Hindlimb muscle (tissue), 1 donor: ENCODE data around the gene ETFDH. TPM values are rescaled to one million over a fixed set of nuclear protein-coding genes. Genes with fewer than 3 reads are reported as not detected.
"Not testable (repeated sequence)": the region's sequence is repeated elsewhere in the genome, so short reads cannot be mapped to it uniquely, and the experiment has no call there.

Experiments used
- DNase-seq: peaks from one replicate; pipeline ENCODE4 v3.0.0-alpha.2; 2013
- polyA plus RNA-seq: library from polyadenylated mRNA; unstranded; fragments of 120-200 nt; gene quantifications from one replicate; pipeline ENCODE4 v1.2.1, GENCODE V29; 2013; ENCODE audit not compliant: insufficient read length

Gene ETFDH
- polyA plus RNA-seq: 17.6 TPM

DNA sequence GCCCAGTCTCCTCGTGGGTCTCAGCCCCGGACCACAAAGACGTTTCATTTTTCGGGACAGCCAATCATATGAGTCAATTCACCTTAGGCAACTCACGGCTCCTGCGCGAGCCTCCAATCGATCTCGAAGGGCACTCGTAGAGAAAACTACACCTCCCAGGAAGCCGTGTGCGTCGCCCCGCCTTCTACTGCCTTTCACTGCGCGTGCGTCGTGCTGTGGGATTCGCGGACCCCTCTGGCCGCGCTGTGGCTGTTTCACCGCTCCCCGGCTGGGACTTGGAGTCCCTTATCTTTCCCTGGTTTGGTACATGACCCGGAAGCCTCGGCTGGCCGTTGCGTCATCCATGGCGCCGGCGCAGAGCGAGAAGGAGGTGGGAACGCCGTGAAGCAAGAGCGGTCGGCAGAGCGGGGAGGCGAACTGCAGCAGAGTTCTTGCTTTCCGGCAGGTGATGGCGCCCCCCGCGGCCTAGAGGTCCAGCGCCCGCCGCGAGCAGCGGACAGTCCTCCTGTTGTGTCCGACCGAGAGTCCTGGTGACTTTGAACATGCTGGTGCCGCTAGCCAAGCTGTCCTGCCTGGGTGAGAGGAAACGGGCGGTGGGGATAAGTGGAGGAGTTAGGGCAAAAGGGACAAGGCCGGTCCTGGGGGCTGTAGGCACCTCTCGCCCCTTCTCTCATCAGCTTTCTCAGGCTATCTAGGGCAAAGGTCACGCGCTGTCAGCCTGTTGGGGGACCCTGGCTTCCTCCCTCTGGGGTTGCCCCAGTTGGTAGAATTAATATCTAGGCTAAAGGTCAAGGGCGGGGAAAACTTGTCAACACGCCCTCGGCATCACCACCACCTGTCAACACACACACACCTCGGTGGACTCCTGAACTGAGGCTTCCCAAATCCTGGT, at the start of gene ETFDH:
Gene ETFDH (plus strand): TSS at position 382 of the 892 bp plus-strand sequence. CDS start 161 bp downstream, at position 543.
- peak; percentile 100 for DNase-seq

DNA sequence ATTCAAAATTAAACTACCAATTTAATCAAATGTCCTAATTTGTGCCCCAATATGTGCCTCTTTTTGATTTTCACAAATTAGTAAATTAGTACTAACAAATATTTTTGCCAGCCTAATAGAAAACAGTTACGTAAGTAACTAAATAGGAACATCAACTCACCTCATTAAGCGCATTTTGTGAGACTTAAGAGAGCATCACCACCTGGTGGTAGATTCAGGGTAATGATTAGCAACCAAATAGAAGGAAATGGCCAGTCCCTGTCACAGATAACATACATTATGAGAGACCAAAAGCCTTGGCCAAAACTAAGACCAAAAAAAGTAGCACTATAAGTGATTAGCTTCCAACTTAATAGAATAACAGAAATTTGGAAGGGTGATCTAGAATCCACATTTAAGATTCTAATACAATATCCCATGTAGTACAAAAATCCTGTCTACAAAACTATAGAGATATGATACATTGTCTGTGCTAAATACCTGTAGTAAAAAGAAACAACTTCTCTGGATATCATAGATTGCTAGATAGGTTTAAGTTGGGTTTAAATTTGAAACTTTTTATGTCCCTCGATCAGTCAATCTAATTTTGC, 47.1 kb upstream of the ETFDH start:
- DNase-seq: peak; percentile 50

DNA sequence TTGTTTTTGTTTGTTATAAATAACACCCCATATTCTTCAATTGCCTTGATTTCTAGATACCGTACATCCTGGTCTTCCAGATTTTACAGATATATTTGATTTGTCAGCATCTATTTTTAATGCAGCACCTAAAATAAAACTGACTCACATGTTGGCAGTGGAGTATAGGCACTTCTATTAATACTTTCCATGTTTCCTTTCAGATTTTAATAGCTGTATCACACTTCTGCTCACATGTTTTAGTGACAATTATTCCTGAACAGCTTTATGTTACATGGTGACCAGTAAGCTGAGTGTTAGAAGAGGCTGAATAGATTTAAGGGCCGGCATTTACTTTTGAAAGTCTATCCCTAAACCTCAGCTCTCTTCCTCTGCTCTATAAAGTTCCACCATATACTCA, 46.6 kb upstream of the ETFDH start:
- DNase-seq: no peak

DNA sequence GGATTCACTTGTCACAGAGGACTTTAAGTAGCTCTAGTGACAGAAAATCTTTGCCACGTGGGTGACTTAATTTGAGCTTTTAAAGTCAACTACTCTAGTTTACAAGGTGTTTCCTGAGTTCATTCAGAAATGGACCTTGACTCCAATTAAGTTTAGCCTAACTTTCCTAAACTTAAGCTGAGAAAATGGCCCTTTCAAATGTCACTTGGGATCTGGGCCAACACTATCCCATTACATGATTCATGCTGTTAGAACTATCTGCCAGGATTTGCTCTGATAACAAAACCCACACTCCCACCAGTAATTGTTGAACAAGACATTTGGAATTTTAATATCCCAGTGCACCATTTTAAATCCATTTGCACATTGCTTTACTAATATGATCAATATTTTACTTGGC, 41.2 kb upstream of the ETFDH start:
- DNase-seq: no peak

DNA sequence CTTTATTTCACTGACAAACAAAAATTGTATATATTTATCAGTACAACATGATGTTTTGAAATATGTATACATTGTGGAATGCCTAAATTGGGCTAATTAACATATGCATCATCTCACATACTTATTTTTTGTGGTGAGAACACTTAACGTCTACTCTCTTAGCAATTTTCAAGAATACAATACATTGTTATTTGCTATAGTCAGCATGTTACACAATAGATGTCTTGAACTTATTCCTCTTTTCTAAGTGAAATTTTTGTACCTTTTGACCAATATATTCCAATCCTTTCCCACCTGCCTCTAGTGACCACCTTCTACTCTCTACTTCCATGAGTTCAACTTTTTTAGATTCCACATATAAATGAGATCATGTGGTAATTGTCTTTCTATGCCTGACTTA, 35.5 kb upstream of the ETFDH start:
- no peak for DNase-seq

DNA sequence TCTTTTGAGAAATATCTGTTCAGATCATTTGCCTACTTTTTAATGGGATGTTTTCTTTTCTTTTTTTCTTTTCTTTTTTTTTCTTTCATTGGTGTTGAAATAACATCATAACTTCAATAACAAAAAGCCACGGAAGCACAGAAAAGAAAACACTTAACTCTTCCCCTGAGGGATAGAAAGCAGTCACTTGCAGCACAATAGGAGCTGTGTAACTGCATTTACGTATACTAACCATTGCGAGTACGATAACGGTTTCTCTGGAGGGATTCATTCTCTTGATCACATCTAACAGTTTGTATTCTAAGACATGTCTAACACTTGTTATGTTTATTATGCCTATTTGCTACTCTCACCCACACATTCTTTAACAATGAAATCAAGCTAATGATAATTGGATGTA, 27.7 kb upstream of the ETFDH start:
- no peak for DNase-seq

DNA sequence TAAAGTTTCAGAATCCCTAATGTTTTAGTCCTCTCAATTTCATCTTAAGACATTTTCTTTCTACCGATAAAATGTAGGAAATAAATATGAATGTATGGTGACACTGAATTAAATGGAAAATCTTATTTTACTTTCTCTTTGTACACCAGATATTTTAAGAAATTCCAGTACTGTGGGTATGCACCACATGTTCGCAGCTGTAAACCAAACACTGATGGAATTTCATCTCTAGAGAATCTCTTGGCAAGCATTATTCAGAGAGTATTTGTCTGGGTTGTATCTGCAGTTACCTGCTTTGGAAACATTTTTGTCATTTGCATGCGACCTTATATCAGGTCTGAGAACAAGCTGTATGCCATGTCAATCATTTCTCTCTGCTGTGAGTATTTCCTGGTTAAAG, 27.3 kb upstream of the ETFDH start:
- no peak for DNase-seq

DNA sequence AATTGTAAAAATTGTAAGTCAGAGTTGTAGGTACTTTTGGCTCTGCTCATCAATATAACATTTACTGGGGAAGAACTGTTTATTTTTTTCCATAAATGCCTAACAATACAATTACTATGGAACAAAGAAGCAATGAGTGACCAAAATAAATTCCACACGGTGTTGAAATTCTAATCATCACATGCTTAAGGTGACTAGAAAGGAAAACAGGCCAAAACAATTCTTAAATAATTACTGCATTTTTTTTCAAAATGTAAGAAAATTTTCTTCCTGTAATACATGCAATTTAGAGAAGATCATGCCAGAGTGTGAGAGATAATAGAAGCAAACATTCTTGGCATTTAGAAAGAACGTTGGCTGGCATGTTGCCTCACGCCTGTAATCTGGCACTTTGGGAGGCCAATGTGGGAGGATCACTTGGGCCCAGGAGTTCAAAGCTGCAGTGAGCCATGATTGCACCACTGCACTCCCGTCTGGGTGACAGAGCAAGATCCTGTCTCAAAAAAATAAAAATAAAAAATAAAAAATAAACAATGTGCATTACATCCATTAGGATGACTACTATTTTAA, 22.9 kb upstream of the ETFDH start:
- DNase-seq: no peak

DNA sequence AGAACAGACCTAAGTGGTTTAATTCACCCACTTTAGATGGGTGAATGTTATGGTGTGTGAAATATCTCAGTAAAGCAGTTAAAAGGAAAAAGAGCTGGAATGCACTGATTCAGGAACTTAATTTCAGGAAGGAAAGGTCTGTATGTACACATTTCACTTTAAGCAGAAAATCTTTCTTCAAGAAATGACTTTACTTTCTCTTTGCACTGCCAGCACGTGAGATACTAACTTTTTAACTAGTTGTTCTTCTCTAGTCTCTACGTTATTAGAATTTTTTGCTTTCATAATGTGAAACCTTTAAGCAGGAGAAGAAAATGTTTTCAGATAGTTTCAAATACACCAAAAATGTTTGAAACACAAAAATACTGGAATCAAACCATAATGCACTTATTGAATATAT, 19.2 kb upstream of the ETFDH start:
- DNase-seq: no peak

DNA sequence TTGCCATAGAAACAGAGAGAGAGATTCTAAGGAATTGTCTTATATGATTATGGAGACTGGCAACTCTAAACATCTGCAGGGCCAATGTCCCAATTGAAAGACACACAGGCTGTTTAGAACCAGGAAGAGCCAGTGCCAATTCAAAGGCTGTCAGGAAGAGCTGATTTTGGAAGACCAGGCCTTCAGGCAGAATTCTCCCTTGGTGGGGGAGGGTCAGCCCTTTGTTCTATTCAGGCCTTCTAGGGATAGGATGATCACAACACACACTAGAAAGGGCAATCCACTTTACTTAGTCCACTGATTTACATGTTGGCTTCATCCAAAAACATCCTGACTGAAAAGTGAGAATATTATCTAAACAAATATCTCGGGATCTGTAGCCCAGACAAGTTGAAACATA, 15.7 kb upstream of the ETFDH start:
- no peak for DNase-seq

DNA sequence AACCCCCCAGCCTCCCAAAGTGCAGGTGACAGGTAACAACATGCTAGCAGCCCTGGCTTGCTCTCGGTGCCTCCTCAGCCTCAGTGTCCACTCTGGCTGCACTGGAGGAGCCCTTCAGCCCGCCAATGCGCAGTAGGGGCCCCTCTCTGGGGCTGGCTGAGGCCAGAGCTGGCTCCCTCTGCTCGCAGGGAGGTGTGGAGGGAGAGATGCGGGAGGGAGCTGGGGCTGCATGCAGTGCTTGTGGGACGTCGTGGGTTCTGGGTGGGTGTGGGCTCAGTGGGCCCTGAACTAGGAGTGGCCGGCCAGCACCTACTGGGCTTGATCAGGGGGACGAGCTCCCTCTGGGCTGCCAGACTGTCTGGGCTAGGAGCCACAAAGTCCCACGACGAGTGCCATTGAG, 14.8 kb upstream of the ETFDH start:
- no peak for DNase-seq

DNA sequence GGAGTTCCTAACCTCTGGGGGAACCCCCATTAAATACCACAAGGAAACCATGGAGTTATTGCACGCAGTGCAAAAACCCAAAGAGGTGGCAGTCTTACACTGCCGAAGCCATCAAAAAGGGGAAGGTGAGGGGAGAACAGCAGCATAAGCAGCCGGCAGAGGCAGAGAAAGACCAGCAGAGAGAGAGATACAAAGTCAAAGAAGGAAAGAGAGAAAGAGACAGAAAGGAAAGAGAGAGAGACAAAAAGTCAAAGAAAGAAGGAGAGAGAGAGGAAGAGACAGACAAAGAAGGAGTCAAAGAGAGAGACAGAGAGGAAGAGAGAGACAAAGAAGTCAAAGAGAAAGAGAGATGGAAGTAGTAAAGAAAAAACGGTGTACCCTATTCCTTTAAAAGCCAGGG, 8.8 kb upstream of the ETFDH start:
- not testable (repeated sequence) for DNase-seq

DNA sequence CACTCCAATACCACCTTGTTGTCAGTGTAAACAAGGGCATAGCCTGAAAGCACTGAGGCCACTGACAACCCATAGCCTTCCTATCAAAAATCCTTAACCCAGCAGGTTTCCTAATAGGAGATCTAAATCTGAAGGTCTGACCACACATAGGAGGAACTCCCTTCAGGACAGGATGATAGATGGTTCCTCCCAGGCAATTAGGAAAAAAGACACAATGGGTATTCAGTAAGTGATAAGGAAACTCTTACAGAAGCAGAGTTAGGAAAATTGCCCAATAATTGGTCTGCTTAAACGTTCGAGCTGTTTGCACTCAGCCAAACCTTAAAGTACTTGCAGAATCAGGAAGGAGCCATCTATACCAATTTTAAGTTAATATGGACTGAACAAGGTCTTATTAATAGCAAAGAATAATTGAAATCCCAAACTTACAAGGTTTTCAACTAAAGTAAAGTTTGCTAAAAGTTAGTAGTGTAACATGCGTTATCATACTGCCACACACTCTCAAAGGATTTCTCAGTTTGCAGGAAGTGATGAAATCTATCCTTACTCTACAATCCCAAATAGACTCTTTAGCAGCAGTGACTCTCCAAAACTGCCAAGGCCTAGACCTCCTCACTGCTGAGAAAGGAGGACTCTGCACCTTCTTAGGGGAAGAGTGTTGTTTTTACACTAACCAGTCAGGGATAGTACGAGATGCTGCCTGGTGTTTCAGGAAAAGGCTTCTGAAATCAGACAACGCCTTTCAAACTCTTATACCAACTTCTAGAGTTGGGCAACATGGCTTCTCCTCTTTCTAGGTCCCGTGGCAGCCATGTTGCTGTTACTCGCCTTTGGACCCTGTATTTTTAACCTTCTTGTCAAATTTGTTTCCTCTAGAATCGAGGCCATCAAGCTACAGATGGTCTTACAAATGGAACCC, 8.1 kb upstream of the ETFDH start:
- DNase-seq: not testable (repeated sequence)

DNA sequence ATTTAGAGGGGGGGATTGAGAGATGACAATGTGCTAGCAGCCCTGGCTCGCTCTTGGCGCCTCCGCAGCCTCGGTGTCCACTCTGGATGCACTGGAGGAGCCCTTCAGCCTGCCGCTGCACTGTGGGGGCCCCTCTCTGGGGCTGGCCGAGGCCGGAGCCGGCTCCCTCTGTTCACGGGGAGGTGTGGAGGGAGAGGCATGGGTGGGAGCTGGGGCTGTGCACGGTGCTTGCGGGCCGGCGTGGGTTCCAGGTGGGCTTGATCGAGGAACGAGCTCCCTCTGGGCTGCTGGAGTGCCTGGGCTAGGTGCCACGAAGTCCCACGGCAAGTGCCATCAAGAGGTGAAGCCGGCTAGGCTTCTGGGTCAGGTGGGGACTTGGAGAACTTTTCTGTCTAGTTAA, 7.3 kb upstream of the ETFDH start:
- no peak for DNase-seq

DNA sequence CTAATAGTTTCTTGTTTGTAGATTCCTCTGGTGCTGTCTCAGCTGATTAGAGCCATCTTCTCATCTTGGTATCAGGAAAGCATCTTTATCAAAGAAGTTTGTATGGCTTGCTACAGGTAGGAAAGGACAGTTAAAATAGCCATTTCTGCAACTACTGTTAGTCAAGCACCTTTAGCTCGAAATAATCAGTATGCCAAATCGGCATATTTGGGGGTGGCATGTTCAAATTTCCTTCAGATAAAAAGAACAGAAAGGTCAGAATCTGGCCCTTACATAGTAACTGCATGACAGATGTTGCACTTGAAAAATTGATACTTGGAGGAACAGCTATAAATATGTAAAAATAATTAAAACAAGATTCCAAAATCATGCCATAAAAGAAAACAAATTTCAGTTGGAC, 5.2 kb upstream of the ETFDH start:
- no peak for DNase-seq

DNA sequence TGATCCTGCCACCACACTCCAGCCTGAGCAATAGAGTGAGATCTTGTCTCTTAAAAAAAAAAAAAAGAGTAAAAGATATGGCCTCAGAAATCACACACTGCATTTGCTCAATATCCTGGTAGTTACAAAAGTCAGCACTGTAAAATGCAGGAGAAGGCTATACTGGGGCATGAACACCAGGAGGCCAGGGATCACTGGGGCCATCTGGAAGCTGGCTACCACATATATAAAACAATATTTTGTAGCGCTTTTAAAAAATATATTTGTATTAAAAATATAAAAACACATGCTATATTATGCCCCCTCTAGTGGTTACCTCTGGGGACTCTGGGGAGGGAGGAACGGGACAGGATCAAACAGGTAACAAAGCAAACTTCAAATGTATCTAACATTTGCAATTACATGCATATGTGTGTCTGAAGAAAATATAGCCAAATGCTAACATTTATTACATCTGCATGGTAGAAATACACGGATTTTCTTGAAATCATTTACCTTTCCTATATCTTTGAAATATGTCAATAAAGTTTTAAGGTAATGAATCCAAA, 4.4 kb upstream of the ETFDH start:
- no peak for DNase-seq

DNA sequence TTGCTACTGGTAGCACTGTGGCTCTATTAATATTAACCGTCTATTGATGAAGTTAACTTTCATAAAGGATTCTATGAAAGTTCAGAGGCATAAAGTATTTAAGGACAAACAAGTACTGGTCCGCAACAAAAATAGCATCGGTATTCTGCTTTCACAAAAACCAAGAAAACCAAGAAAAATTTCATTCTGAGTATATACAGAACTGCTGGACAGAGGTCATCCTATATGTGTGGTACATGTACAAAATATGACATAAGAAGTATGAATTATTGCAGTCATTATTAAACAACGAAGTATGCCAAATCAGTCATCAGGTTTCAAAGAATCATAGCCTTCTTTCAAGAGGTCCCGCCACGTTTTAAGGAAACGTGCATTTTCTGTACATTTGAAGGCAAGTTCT, 2.8 kb upstream of the ETFDH start:
- DNase-seq: no peak

DNA sequence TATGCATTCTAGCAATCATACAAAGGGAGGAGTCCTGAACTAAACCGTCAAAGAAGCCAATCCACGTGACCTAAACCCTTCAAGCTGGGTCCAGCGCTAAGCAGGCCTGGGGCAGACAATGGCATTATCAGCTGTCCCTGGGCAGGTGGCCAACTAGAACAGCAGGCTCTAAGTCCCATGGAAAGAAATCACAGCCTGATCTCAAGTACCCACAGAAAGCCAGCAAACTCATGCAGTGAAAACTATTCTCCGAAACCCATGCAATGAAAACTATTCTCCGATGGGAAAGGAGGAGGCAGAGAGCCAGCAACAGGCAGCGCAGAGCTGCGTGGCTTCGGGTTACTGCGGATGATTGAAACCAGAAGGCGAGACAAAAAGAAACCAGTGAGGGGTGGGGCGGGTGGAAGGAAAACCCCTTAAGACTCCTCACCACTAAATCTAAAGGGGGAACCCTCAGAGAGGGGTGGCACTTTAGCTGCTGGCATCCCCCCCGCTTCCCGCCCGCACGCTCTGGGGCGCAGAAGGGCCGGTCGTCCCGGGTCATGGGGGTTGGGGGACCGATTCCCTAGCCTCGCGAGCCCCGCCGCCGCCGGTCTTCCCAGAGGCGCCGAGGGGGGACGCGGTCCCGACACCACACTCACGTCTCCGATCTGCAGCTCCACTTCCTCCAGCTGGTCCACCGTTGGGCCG, 976 bp upstream of the ETFDH start:
- peak; percentile 83 for DNase-seq

DNA sequence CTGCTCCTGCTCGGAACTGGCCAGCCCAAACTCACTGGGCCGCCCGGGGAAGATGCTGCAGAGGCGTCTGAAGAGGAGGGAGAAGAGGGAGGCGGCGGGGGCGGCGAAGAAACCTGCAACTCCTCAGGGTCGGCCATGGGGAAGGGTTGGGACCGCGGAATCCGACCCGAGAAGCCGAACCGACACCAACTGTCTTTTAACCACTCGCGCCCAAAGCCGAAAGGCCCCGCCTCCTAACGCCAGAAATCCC, 506 bp upstream of the ETFDH start, which contains the start of gene C4orf46:
Gene C4orf46 (minus strand): TSS at position 223 of the 250 bp plus-strand sequence. CDS start 86 bp downstream, at position 137.
- no peak for DNase-seq

DNA sequence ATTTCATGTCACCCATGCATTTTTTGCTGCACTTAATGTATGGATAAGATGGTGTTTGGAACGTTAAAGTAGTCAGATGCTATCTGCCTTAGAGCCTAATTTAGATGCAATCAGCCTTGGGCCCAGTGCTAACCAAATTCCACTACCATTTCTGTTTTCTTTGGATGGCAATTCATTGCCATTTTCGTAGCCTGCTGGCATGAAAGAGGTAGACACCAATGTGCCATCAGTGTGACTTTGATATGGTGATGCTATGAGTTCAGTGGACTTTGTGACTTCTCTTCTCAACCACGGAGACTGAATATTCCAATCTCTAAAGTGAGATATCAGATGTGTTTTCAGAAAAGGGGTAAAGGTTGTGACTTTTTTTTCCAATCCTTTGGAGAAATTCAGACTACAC, 1.5 kb downstream of the ETFDH start:
- no peak for DNase-seq

DNA sequence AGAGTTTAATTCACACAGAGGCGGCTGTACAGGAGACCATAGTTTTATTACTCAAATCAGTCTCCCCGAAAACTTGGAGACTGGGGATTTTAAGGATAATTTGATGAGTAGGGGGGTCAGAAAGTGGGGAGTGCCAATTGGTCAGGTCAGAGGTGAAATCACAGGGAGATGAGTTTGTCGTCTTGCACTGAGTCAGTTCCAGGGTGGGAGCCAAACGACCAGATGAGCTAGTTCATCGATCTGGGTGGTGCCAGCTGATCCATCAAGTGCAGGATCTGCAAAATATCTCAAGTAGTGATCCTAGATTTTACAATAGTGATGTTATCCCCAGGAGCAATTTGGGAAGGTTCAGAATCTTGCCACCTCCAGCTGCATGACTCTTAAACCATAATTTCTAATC, 4.0 kb downstream of the ETFDH start:
- no peak for DNase-seq

DNA sequence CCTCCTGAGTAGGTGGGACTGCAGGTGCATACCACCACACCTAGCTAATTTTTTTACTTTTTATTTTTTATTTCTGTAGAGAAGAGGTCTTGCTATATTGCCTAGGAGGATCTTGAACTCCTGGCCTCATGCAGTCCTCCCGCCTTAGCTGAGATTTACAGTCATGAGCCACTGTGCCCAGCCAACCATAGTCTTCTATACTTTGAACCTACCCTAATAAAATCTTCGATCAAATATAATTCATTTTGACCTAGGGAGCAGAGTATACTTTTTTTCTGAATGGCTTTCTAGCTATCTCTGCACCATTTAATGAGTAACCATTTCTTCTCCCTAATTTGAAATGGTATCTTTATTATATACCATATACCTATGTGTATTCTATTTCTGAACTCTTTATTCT, 6.7 kb downstream of the ETFDH start:
- DNase-seq: no peak
